Measurements from ENCODE around the gene SV2A.

GRCh38 chr1:149903836-149904491 lies 13.7 kb downstream of the SV2A start:
- TF ChIP-seq CTCF (conservative IDR thresholded peaks at IDR 0.05; ENCODE audit: low read length) (no peak), EZH2phosphoT487 (IDR thresholded peaks at IDR 0.05; ENCODE audit: borderline replicate concordance, low read depth, low read length) (no peak)

All from OCI-LY7 (cell line).